HG03108 (cell line): ENCODE data around the gene MOB1B.
"Not testable (repeated sequence)": the region's sequence is repeated elsewhere in the genome, so short reads cannot be mapped to it uniquely, and the experiment has no call there.

Source experiments
- ATAC-seq: cut with Tn5 transposase; IDR thresholded peaks from one replicate; pipeline ENCODE4 v1.9.1; 2021; ENCODE audit warnings: moderate library complexity; ENCODE audit not compliant: unreplicated experiment

Gene MOB1B

GRCh38 chr4:70948665-70949260 is 46.6 kb downstream of the MOB1B start:
- no peak for ATAC-seq

- ATAC-seq, result no peak
Observed at GRCh38 chr4:70954032-70954431, 51.9 kb downstream of the MOB1B start.

GRCh38 chr4:70956549-70957210 is 54.5 kb downstream of the MOB1B start:
- no peak for ATAC-seq

- ATAC-seq, result no peak
Observed at GRCh38 chr4:70958681-70959080, 56.5 kb downstream of the MOB1B start.

GRCh38 chr4:70969076-70969475 is 66.9 kb downstream of the MOB1B start:
- no peak for ATAC-seq

- no peak for ATAC-seq
Observed at GRCh38 chr4:70976252-70976651, 74.1 kb downstream of the MOB1B start.

GRCh38 chr4:70979445-70980008 is 77.4 kb downstream of the MOB1B start:
- ATAC-seq, result no peak

GRCh38 chr4:70980196-70980595 is 78.0 kb downstream of the MOB1B start:
- no peak for ATAC-seq

- ATAC-seq, result no peak
Observed at GRCh38 chr4:70984106-70984505, 81.9 kb downstream of the MOB1B start.

- no peak for ATAC-seq
Observed at GRCh38 chr4:70984589-70984988, 82.4 kb downstream of the MOB1B start.

GRCh38 chr4:70991596-70991995 is 89.4 kb downstream of the MOB1B start:
- no peak for ATAC-seq

- ATAC-seq, result no peak
Observed at GRCh38 chr4:70992391-70992881, 90.3 kb downstream of the MOB1B start.

- ATAC-seq, result peak; percentile 76
Observed at GRCh38 chr4:70993181-70994068, 91.3 kb downstream of the MOB1B start, which contains the start of gene DCK. Gene DCK, plus strand, starts transcription at chr4:70993649. Its CDS starts 187 bp downstream, at chr4:70993836.

- no peak for ATAC-seq
Observed at GRCh38 chr4:70994069-70994366, 91.8 kb downstream of the MOB1B start.

- peak; percentile 44 for ATAC-seq
Observed at GRCh38 chr4:70994387-70995099, 92.4 kb downstream of the MOB1B start.

GRCh38 chr4:70996018-70996360 is 93.8 kb downstream of the MOB1B start:
- no peak for ATAC-seq

GRCh38 chr4:70997036-70997435 is 94.9 kb downstream of the MOB1B start:
- no peak for ATAC-seq

- no peak for ATAC-seq
Observed at GRCh38 chr4:70997546-70997945, 95.4 kb downstream of the MOB1B start.

- not testable (repeated sequence) for ATAC-seq
Observed at GRCh38 chr4:70999639-71000038, 97.5 kb downstream of the MOB1B start.

- ATAC-seq, result not testable (repeated sequence)
Observed at GRCh38 chr4:71001363-71001762, 99.2 kb downstream of the MOB1B start.

- no peak for ATAC-seq
Observed at GRCh38 chr4:71004281-71004851, 102.2 kb downstream of the MOB1B start.
